AG20443 (cell line): ENCODE data around the gene PPP1R2.
"Not testable (repeated sequence)": the region's sequence is repeated elsewhere in the genome, so short reads cannot be mapped to it uniquely, and the experiment has no call there.

Experiments
- DNase-seq: peaks from one replicate; pipeline ENCODE4 v3.0.0; 2012; ENCODE audit warnings: low spot score, mixed read lengths

The PPP1R2 gene

GRCh38 chr3:195542698-195543499 lies at the start of gene PPP1R2:
Gene PPP1R2, minus strand, starts transcription at chr3:195543325. Its CDS starts 300 bp downstream, at chr3:195543025.
- DNase-seq = peak; percentile 99

GRCh38 chr3:195591852-195592251 lies 48.7 kb upstream of the PPP1R2 start:
- no peak for DNase-seq

GRCh38 chr3:195591220-195591619 lies 48.1 kb upstream of the PPP1R2 start:
- DNase-seq = no peak

- DNase-seq = not testable (repeated sequence)
These were observed 47.3 kb upstream of the PPP1R2 start for GRCh38 chr3:195590381-195590780.

- not testable (repeated sequence) for DNase-seq
These were observed 46.7 kb upstream of the PPP1R2 start for GRCh38 chr3:195589796-195590195.

GRCh38 chr3:195587824-195588223 lies 44.7 kb upstream of the PPP1R2 start:
- no peak for DNase-seq

- DNase-seq = no peak
These were observed 44.3 kb upstream of the PPP1R2 start for GRCh38 chr3:195587406-195587805.

GRCh38 chr3:195584543-195584870 lies 41.4 kb upstream of the PPP1R2 start:
- DNase-seq = no peak

- DNase-seq = peak; percentile 52
These were observed 40.9 kb upstream of the PPP1R2 start, which contains the start of gene APOD for GRCh38 chr3:195583831-195584542. Gene APOD, minus strand, starts transcription at chr3:195583940. Its CDS starts 4,479 bp downstream, at chr3:195579461.

- no peak for DNase-seq
These were observed 39.8 kb upstream of the PPP1R2 start for GRCh38 chr3:195582947-195583346.

- peak; percentile 46 for DNase-seq
These were observed 37.8 kb upstream of the PPP1R2 start for GRCh38 chr3:195580744-195581443.

- DNase-seq = no peak
These were observed 36.2 kb upstream of the PPP1R2 start for GRCh38 chr3:195579281-195579680.

- DNase-seq = no peak
These were observed 35.4 kb upstream of the PPP1R2 start for GRCh38 chr3:195578565-195578964.

- DNase-seq = no peak
These were observed 34.6 kb upstream of the PPP1R2 start for GRCh38 chr3:195577645-195578177.

- no peak for DNase-seq
These were observed 31.6 kb upstream of the PPP1R2 start for GRCh38 chr3:195574497-195575304.

GRCh38 chr3:195573611-195574496 lies 30.7 kb upstream of the PPP1R2 start:
- DNase-seq = no peak

- no peak for DNase-seq
These were observed 28.2 kb upstream of the PPP1R2 start for GRCh38 chr3:195571361-195571760.

- no peak for DNase-seq
These were observed 27.8 kb upstream of the PPP1R2 start for GRCh38 chr3:195570912-195571311.

GRCh38 chr3:195570344-195570743 lies 27.2 kb upstream of the PPP1R2 start:
- DNase-seq = no peak

- no peak for DNase-seq
These were observed 25.5 kb upstream of the PPP1R2 start for GRCh38 chr3:195568630-195569029.

GRCh38 chr3:195566797-195567196 lies 23.7 kb upstream of the PPP1R2 start:
- no peak for DNase-seq
